KMS-11 (cell line): ENCODE data around the gene UPF3A.

Experiments used
- H2AFZ ChIP-seq: fragments of 200-600 bp; sonication (generic); 2 replicates; pipeline ENCODE4 v1.6.1; 2016; ENCODE audit warnings: antibody characterized with exemption, mixed run types, low read depth
- H3K27ac ChIP-seq: fragments of 200-600 bp; sonication (generic); 2 replicates; pipeline ENCODE4 v1.6.1; 2016; ENCODE audit warnings: mild to moderate bottlenecking, mixed run types
- H3K27me3 ChIP-seq: fragments of 200-600 bp; sonication (generic); 2 replicates; pipeline ENCODE4 v1.6.1; 2017; ENCODE audit warnings: mild to moderate bottlenecking, low read depth, mixed run types, moderate library complexity; ENCODE audit not compliant: insufficient read depth
- H3K36me3 ChIP-seq: fragments of 200-600 bp; sonication (generic); 2 replicates; pipeline ENCODE4 v1.6.1; 2017; ENCODE audit warnings: mild to moderate bottlenecking, mixed run types; ENCODE audit not compliant: insufficient read depth
- H3K4me1 ChIP-seq: fragments of 200-600 bp; sonication (generic); 2 replicates; pipeline ENCODE4 v1.6.1; 2016; ENCODE audit warnings: mild to moderate bottlenecking, low read depth, mixed run types; ENCODE audit not compliant: poor library complexity, severe bottlenecking
- H3K4me2 ChIP-seq: fragments of 200-600 bp; sonication (generic); 2 replicates; pipeline ENCODE4 v1.7.0; 2016; ENCODE audit warnings: mild to moderate bottlenecking, mixed run types
- H3K4me3 ChIP-seq: fragments of 200-600 bp; sonication (generic); IDR thresholded peaks from 2 replicates; pipeline ENCODE4 v1.6.1; 2017; ENCODE audit warnings: low read depth, low read length, mixed read lengths; ENCODE audit not compliant: insufficient read depth
- H3K79me2 ChIP-seq: fragments of 200-600 bp; sonication (generic); 2 replicates; pipeline ENCODE4 v1.6.1; 2016; ENCODE audit warnings: low read depth, mixed run types; ENCODE audit not compliant: insufficient read depth
- H3K9ac ChIP-seq: fragments of 200-600 bp; sonication (generic); 2 replicates; pipeline ENCODE4 v1.6.1; 2016; ENCODE audit warnings: mild to moderate bottlenecking, mixed run types
- H4K20me1 ChIP-seq: fragments of 200-600 bp; sonication (generic); 2 replicates; pipeline ENCODE4 v1.6.1; 2016; ENCODE audit warnings: mild to moderate bottlenecking, mixed run types; ENCODE audit not compliant: insufficient read depth
- CTCF ChIP-seq: fragments of 200-600 bp; sonication (generic); conservative IDR thresholded peaks from 2 replicates; pipeline ENCODE4 v1.6.1; 2017; ENCODE audit warnings: low read depth, mild to moderate bottlenecking, antibody characterized with exemption, low read length, moderate library complexity, mixed read lengths

UPF3A gene

GRCh38 chr13:114256547-114256946 is 24.9 kb upstream of the UPF3A start:
- Histone ChIP-seq H3K4me3 (no peak overlapping the region), H3K27ac (no peak overlapping the region), H4K20me1 (no peaks in the 10 kb centered on the region), H3K79me2 (0 out of 2 replicates have a peak, but pooled peaks cover under 1% of the 10 kb centered on the region), H3K9ac (no peak overlapping the region), H3K4me1 (peaks cover 58% of the 10 kb centered on the region), H3K36me3 (no peaks in the 10 kb centered on the region), H3K27me3 (no peaks in the 10 kb centered on the region), H2AFZ (no peak overlapping the region), H3K4me2 (no peak overlapping the region)
- no peak for TF ChIP-seq CTCF

DNA sequence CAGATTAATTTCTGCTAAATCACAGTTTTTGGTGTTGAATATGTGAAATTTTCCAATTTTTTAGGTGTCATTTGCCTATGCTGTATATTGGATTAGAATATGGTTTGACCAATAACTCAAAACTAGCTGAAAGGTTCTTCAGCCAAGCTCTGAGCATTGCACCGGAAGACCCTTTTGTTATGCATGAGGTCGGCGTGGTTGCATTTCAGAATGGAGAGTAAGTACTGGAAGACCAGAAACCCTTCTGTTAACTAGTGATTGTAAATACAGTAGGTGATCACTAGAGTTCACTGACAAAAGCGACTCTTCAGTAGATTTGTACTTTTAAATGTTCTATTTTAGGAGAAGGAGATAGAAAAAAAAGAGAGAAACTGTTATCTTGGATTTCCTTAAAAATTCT is 24.4 kb upstream of the UPF3A start:
- no peak overlapping the region for H3K4me2 ChIP-seq
- H3K79me2 ChIP-seq = 0 out of 2 replicates have a peak, but pooled peaks cover 5% of the 10 kb centered on the region
- no peaks in the 10 kb centered on the region for H4K20me1 ChIP-seq
- H3K4me1 ChIP-seq = peaks cover 63% of the 10 kb centered on the region
- no peak for TF ChIP-seq CTCF
- no peak overlapping the region for H3K9ac ChIP-seq
- H3K27me3 ChIP-seq = no peaks in the 10 kb centered on the region
- H3K36me3 ChIP-seq = no peaks in the 10 kb centered on the region
- H3K4me3 ChIP-seq = no peak overlapping the region
- H3K27ac ChIP-seq = peak overlapping the region; percentile 15; the same call in 1 of the 2 replicates
- H2AFZ ChIP-seq = no peak overlapping the region

DNA sequence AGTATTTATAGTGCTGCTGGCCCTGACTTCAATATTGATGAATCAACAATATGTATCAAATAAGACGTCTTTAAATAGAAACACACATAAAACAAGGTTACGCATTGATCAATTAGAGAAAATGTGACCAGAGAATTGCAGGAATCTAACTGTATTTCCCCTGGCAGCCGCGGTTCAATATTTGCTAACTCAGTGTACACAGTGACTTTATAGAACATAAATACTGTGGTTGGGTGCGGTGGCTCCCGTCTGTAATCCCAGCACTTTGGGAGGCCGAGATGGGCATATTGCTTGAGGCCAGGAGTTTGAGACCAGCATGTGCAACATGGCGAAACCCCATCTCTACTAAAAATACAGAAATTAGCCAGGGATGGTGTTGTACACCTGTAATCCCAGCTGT is 22.8 kb upstream of the UPF3A start:
- Histone ChIP-seq H3K4me1 (peaks cover 78% of the 10 kb centered on the region), H3K36me3 (no peaks in the 10 kb centered on the region), H3K4me2 (peak overlapping the region; percentile 59; the same call in 1 of the 2 replicates), H3K9ac (no peak overlapping the region), H3K27ac (peak overlapping the region; percentile 70; the same call in 1 of the 2 replicates), H3K27me3 (no peaks in the 10 kb centered on the region), H3K79me2 (0 out of 2 replicates have a peak, but pooled peaks cover 8% of the 10 kb centered on the region), H2AFZ (no peak overlapping the region), H4K20me1 (no peaks in the 10 kb centered on the region), H3K4me3 (no peak overlapping the region)
- TF ChIP-seq CTCF = no peak

DNA sequence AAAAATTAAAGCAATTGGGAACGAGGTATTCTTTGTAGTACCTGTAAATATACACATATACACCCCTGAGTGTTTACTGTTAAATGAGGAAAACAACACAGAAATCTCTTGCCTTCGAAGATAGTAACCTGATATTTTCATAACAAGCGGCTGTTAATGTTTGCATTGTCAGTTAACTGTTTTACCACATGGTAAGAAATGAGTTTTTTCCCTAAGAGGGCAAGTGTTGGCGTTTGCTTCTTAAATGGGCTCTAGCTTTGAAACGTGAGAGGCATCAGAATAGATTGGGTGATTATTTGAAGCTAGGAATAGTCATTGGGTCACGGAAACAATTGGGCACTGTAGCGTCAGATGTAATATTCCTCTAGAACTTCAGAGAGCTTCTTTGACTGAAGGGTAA is 22.0 kb upstream of the UPF3A start:
- TF ChIP-seq CTCF = no peak
- H3K36me3 ChIP-seq = no peaks in the 10 kb centered on the region; the same call in 1 of the 2 replicates
- 0 out of 2 replicates have a peak, but pooled peaks cover 8% of the 10 kb centered on the region for H3K79me2 ChIP-seq
- H2AFZ ChIP-seq = no peak overlapping the region
- no peaks in the 10 kb centered on the region for H3K27me3 ChIP-seq
- no peak overlapping the region for H3K9ac ChIP-seq
- peak overlapping the region; percentile 59 for H3K4me2 ChIP-seq
- H3K4me1 ChIP-seq = peaks cover 86% of the 10 kb centered on the region
- no peak overlapping the region for H3K4me3 ChIP-seq
- H4K20me1 ChIP-seq = no peaks in the 10 kb centered on the region
- H3K27ac ChIP-seq = peak overlapping the region; percentile 70
